Measurements from ENCODE around the gene MAL. TPM values are rescaled to one million over a fixed set of nuclear protein-coding genes. Genes with fewer than 3 reads are reported as not detected.

MAL gene
- total RNA-seq, 4 donors from 2014 or later = 1.2 TPM; not detected in 3

- no peaks in the 10 kb centered on the region for H3K27me3 ChIP-seq
- peak in 1 of 3 donors; percentile 29 for DNase-seq
- no peak overlapping the region for H3K27ac ChIP-seq
- no peaks in the 10 kb centered on the region for H3K9me3 ChIP-seq
- H3K36me3 ChIP-seq = no peaks in the 10 kb centered on the region
- H3K4me3 ChIP-seq = no peak overlapping the region
- no peaks in the 10 kb centered on the region for H3K4me1 ChIP-seq
- no peak for TF ChIP-seq CTCF (IDR thresholded peaks at IDR 0.05)
- TF ChIP-seq POLR2A (IDR thresholded peaks at IDR 0.05) = no peak
Observed at GRCh38 chr2:95046371-95047112, 21.0 kb downstream of the MAL start.

GRCh38 chr2:95047629-95048510 lies 22.4 kb downstream of the MAL start:
- Histone ChIP-seq H3K4me3 (no peak overlapping the region), H3K36me3 (no peaks in the 10 kb centered on the region), H3K27ac (no peak overlapping the region), H3K27me3 (no peaks in the 10 kb centered on the region), H3K4me1 (no peaks in the 10 kb centered on the region), H3K9me3 (no peaks in the 10 kb centered on the region)
- TF ChIP-seq POLR2A (IDR thresholded peaks at IDR 0.05) = no peak
- TF ChIP-seq CTCF (IDR thresholded peaks at IDR 0.05) = no peak
- peak in 1 of 3 donors; percentile 35 for DNase-seq

- H3K9me3 ChIP-seq = no peaks in the 10 kb centered on the region
- no peaks in the 10 kb centered on the region for H3K27me3 ChIP-seq
- H3K36me3 ChIP-seq = no peaks in the 10 kb centered on the region
- no peaks in the 10 kb centered on the region for H3K4me1 ChIP-seq
- no peak for DNase-seq
- TF ChIP-seq CTCF (IDR thresholded peaks at IDR 0.05) = no peak
- TF ChIP-seq POLR2A (IDR thresholded peaks at IDR 0.05) = no peak
- H3K4me3 ChIP-seq = no peak overlapping the region
- H3K27ac ChIP-seq = no peak overlapping the region
Observed at GRCh38 chr2:95048825-95049682, 23.5 kb downstream of the MAL start.

- H3K9me3 ChIP-seq = no peaks in the 10 kb centered on the region
- H3K27ac ChIP-seq = no peak overlapping the region
- peak in 1 of 3 donors; percentile 23 for DNase-seq
Observed at GRCh38 chr2:95049683-95049955, 24.1 kb downstream of the MAL start.

GRCh38 chr2:95049961-95050360 lies 24.5 kb downstream of the MAL start:
- TF ChIP-seq CTCF (IDR thresholded peaks at IDR 0.05) (no peak), POLR2A (IDR thresholded peaks at IDR 0.05) (no peak)
- H3K4me3 ChIP-seq = no peak overlapping the region
- H3K4me1 ChIP-seq = no peaks in the 10 kb centered on the region
- no peaks in the 10 kb centered on the region for H3K9me3 ChIP-seq
- no peak overlapping the region for H3K27ac ChIP-seq
- peak in 1 of 3 donors; percentile 19 for DNase-seq
- H3K36me3 ChIP-seq = no peaks in the 10 kb centered on the region
- H3K27me3 ChIP-seq = no peaks in the 10 kb centered on the region

More at GRCh38 chr2:95049683-95049955, 24.1 kb downstream of the MAL start:
- TF ChIP-seq POLR2A (IDR thresholded peaks at IDR 0.05) = no peak
- H3K36me3 ChIP-seq = no peaks in the 10 kb centered on the region
- H3K4me1 ChIP-seq = no peaks in the 10 kb centered on the region
- no peak overlapping the region for H3K4me3 ChIP-seq
- no peaks in the 10 kb centered on the region for H3K27me3 ChIP-seq

Data from Peyer's patch (tissue), 4 donors.